Daoy (cell line): ENCODE data around the gene USP21. TPM values are rescaled to one million over a fixed set of nuclear protein-coding genes. Genes with fewer than 3 reads are reported as not detected.

Experiments used
- DNase-seq: peaks from one replicate; pipeline ENCODE4 v3.0.0-alpha.2; 2015; ENCODE audit warnings: low read depth
- total RNA-seq: library from RNA; depleted of rRNA; stranded (reverse); fragments of >200 nt; shearing (Covaris generic); gene quantifications from 2 replicates; pipeline ENCODE4 v1.2.3, GENCODE V29; 2014

The USP21 gene
- total RNA-seq, 1 experiment from 2014 or later: 6.2 TPM

GRCh38 chr1:161137881-161138280, 21.4 kb upstream of the USP21 start:
- DNase-seq: no peak

GRCh38 chr1:161138431-161138830, 20.9 kb upstream of the USP21 start:
- DNase-seq: no peak

- peak; percentile 15 for DNase-seq
These were observed 19.5 kb upstream of the USP21 start for GRCh38 chr1:161139766-161140165.

- no peak for DNase-seq
These were observed 18.4 kb upstream of the USP21 start for GRCh38 chr1:161140755-161141400.

- DNase-seq: no peak
These were observed 13.5 kb upstream of the USP21 start for GRCh38 chr1:161145832-161146231.

- DNase-seq: no peak
These were observed 6.1 kb upstream of the USP21 start for GRCh38 chr1:161153176-161153575.

GRCh38 chr1:161153682-161154337, 5.5 kb upstream of the USP21 start, which contains the start of gene UFC1:
TSS of gene UFC1 (plus strand) at chr1:161153978. CDS start at chr1:161153998, 20 bp downstream.
- DNase-seq: peak; percentile 91

GRCh38 chr1:161157867-161158266, 1.4 kb upstream of the USP21 start:
- no peak for DNase-seq

- no peak for DNase-seq
These were observed 837 bp upstream of the USP21 start for GRCh38 chr1:161158316-161159010.

- no peak for DNase-seq
These were observed 578 bp downstream of the USP21 start for GRCh38 chr1:161159913-161160243.

GRCh38 chr1:161160671-161161145, 1.4 kb downstream of the USP21 start:
- no peak for DNase-seq

- no peak for DNase-seq
These were observed 2.4 kb downstream of the USP21 start for GRCh38 chr1:161161652-161162051.

- no peak for DNase-seq
These were observed 2.8 kb downstream of the USP21 start for GRCh38 chr1:161162052-161162451.

- no peak for DNase-seq
These were observed 3.5 kb downstream of the USP21 start for GRCh38 chr1:161162806-161163205.

- no peak for DNase-seq
These were observed 4.5 kb downstream of the USP21 start for GRCh38 chr1:161163793-161164192.

- no peak for DNase-seq
These were observed 5.8 kb downstream of the USP21 start for GRCh38 chr1:161164901-161165610.

- DNase-seq: peak; percentile 98
These were observed 6.7 kb downstream of the USP21 start, which contains the start of gene PPOX for GRCh38 chr1:161165742-161166668. TSS of gene PPOX (plus strand) at chr1:161166426. CDS start at chr1:161166848, 422 bp downstream.

- DNase-seq: peak; percentile 23
These were observed 7.6 kb downstream of the USP21 start for GRCh38 chr1:161166669-161167548.

- DNase-seq: no peak
These were observed 9.6 kb downstream of the USP21 start for GRCh38 chr1:161168906-161169305.

- no peak for DNase-seq
These were observed 11.9 kb downstream of the USP21 start for GRCh38 chr1:161171191-161171590.
